ENCODE results near the gene GNAQ.

GRCh38 chr9:77879437-77879943, 152.1 kb downstream of the GNAQ start:
- TF ChIP-seq CTCF (IDR thresholded peaks at IDR 0.05; ENCODE audit: low read depth, low read length, poor library complexity, severe bottlenecking) (no peak), EZH2phosphoT487 (IDR thresholded peaks at IDR 0.05; ENCODE audit: borderline replicate concordance, low read length) (no peak)

All from DOHH2 (cell line).